Heart left ventricle (tissue), 16 donors: Measurements from ENCODE around the gene RBMS1. TPM values are rescaled to one million over a fixed set of nuclear protein-coding genes. Genes with fewer than 3 reads are reported as not detected.
A peak's percentile ranks its signal among the peaks of the same experiment; 100 is the strongest.
"Not testable (repeated sequence)": the region's sequence is repeated elsewhere in the genome, so short reads cannot be mapped to it uniquely, and the experiment has no call there.

Source experiments
- ATAC-seq, 4 donors: fragments of 200-7000 bp; cut with Tn5 transposase; one replicate each; pipeline ENCODE4 v1.9.1; 2020 to 2022; ENCODE audit warnings: moderate library complexity in 4 of 4, mild to moderate bottlenecking in 3 of 4, moderate number of reproducible peaks in 1 of 4
- DNase-seq, 5 donors: peaks; one replicate each; pipeline ENCODE4 v3.0.0-alpha.2; 2020
- H3K27ac ChIP-seq, 12 donors: fragments of 200-600 bp; sonication (generic) in 4 of 12; one replicate each; pipeline versions ENCODE4 v1.5.0 to v1.8.0; 2016 to 2022; ENCODE audit warnings: mild to moderate bottlenecking in 2 of 12
- H3K27me3 ChIP-seq, 9 donors: fragments of 200-600 bp; sonication (generic) in 2 of 9; one replicate each; pipeline versions ENCODE4 v1.5.1 to v1.8.0; 2016 to 2022; ENCODE audit warnings: mild to moderate bottlenecking in 3 of 9
- H3K36me3 ChIP-seq, 9 donors: fragments of 200-600 bp; sonication (generic) in 2 of 9; one replicate each; pipeline versions ENCODE4 v1.5.0 to v1.8.0; 2018 to 2022; ENCODE audit warnings: mild to moderate bottlenecking in 2 of 9
- H3K4me1 ChIP-seq, 12 donors: fragments of 200-600 bp; sonication (generic) in 4 of 12; one replicate each; pipeline versions ENCODE4 v1.5.0 to v1.8.0; 2016 to 2022; ENCODE audit warnings: mild to moderate bottlenecking in 3 of 12
- H3K4me3 ChIP-seq, 12 donors: fragments of 200-600 bp; sonication (generic) in 4 of 12; one replicate each; pipeline versions ENCODE4 v1.5.0 to v1.8.0; 2017 to 2022; ENCODE audit warnings: mild to moderate bottlenecking in 9 of 12, moderate library complexity in 4 of 12
- H3K9me3 ChIP-seq, 12 donors: fragments of 200-600 bp; sonication (generic) in 4 of 12; one replicate each; pipeline versions ENCODE4 v1.5.0 to v1.8.0; 2016 to 2022; ENCODE audit warnings: mild to moderate bottlenecking in 1 of 12
- POLR2A ChIP-seq, 2 donors: fragments of 450-650 bp; IDR thresholded peaks; one replicate each; pipeline ENCODE4 v1.6.1; 2017; ENCODE audit warnings: antibody characterized with exemption in 2 of 2, mild to moderate bottlenecking in 2 of 2, moderate library complexity in 2 of 2
- WGBS, 4 donors: extraction: QIAGEN DNeasy Blood & Tissue Kit in 2 of 4; methylation state at CpG; one replicate each; pipeline versions ENCODE4 v1.1.5 to v1.1.7; 2013 to 2018; 5-methylcytosine and 5-hydroxymethylcytosine counted together
- intact Hi-C, 10 donors: fragments of 100-400 bp; cut with DNase I; formaldehyde crosslinking; loops; one replicate each; pipeline versions ENCODE4 v1.11.1 to v1.14.2; 2022
- polyA plus RNA-seq, 2 donors: library from polyadenylated mRNA; stranded (reverse); fragments of 200-250 nt; gene quantifications; one replicate each; pipeline ENCODE4 v1.2.3, GENCODE V29; 2013
- total RNA-seq, 9 donors: library from RNA; depleted of rRNA in 2 of 9; stranded (reverse); fragments of >200 nt in 2 of 9; fragmentation: NEBNext Ultra II Directional in 3 of 9; extraction: Animal tissue kit (Norgen Biotek cat#: 25700) in 3 of 9; gene quantifications; one replicate each; pipeline versions ENCODE4 v1.1.0 to v1.2.4, GENCODE V29; 2016 to 2023
- TF ChIP-seq, protein P1 (sequence below), 12 donors: fragments of 200-600 bp; sonication (generic) in 4 of 12; IDR thresholded peaks; one replicate each; pipeline versions ENCODE4 v1.5.0 to v1.8.0; 2018 to 2022; ENCODE audit warnings: antibody characterized with exemption in 12 of 12, mild to moderate bottlenecking in 5 of 12
- donor health status: ischemic (EF 13 %, LVEDD 7.1; RV severe dilation, severe dysfunction).
- donor health status: healthy with polysubstance abuse.
- donor health status: DM: no; HTN: yes; CAD: no.
- donor health status: DM: no; HTN: no; CAD: no.
- donor health status: ischemic (EF 25% LVEDD 6.9; RV normal size, moderate dysfunction).
- donor health status: ischemic (EF 25% LVEDD 5.7; RV mildly dilated, moderate dysfunction).
- donor health status: healthy.
- donor health status: DM: yes; HTN: yes; CAD: no.
- donor health status: ischemic (EF 35%, LVEDD 5.7; RV mildly dilated, moderate dysfunction).
- donor health status: nonischemic (EF 11% LVEDD 7.7; RV severe dilation, severe dysfunction).
- donor health status: DM: yes; HTN: yes; CAD: no.
- donor health status: PGD.
- donor health status: ischemic (EF 29% LVEDD 5.4; RV normal size, mild dysfunction).
- donor health status: nonischemic (EF 23%, LVEDD 6.1; RV moderate dilation, normal function).

RBMS1 gene
- total and polyA plus RNA-seq, 11 donors, result 32.4 to 102 (median 52.6) TPM

DNA sequence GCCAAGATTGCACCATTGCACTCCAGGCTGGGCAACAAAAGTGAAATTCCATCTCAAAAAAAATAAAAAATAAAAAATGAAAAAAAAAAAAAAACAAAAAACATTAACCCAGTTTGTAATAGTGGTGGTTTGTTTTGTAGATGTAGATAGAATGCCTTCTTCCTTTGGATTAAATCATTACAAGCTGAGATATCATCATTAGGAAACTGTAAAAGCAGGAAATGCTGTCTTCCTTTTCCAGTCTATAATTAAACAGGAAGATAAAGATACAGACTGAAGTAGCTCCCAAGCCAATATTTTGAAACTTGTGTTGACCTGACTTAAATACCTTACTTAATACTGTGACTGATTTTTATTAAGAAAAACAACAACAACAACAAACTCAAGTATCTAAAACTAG is 43.1 kb downstream of the RBMS1 start:
- Histone ChIP-seq H3K27ac (peak overlapping the region in 1 of 12 donors; percentile 55), H3K36me3 (peaks cover 0 to 12% (median 0%) of the 10 kb centered on the region in 9 donors), H3K4me1 (peaks cover 0 to 58% (median 38%) of the 10 kb centered on the region in 12 donors), H3K4me3 (no peak overlapping the region), H3K9me3 (no peaks in the 10 kb centered on the region), H3K27me3 (no peaks in the 10 kb centered on the region)
- intact Hi-C loops, result no loop called here
- no peak for TF ChIP-seq POLR2A (IDR thresholded peaks at IDR 0.05)
- TF ChIP-seq, protein P1, sequence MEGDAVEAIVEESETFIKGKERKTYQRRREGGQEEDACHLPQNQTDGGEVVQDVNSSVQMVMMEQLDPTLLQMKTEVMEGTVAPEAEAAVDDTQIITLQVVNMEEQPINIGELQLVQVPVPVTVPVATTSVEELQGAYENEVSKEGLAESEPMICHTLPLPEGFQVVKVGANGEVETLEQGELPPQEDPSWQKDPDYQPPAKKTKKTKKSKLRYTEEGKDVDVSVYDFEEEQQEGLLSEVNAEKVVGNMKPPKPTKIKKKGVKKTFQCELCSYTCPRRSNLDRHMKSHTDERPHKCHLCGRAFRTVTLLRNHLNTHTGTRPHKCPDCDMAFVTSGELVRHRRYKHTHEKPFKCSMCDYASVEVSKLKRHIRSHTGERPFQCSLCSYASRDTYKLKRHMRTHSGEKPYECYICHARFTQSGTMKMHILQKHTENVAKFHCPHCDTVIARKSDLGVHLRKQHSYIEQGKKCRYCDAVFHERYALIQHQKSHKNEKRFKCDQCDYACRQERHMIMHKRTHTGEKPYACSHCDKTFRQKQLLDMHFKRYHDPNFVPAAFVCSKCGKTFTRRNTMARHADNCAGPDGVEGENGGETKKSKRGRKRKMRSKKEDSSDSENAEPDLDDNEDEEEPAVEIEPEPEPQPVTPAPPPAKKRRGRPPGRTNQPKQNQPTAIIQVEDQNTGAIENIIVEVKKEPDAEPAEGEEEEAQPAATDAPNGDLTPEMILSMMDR (IDR thresholded peaks at IDR 0.05), result no peak
- ATAC-seq (peak in 1 of 4 donors; percentile 47), DNase-seq (no peak)

GRCh38 chr2:160448821-160449220 is 44.8 kb downstream of the RBMS1 start:
- H3K4me1 ChIP-seq, result peaks cover 0 to 54% (median 23%) of the 10 kb centered on the region in 12 donors
- H3K4me3 ChIP-seq, H3K27ac ChIP-seq, intact Hi-C loops, H3K9me3 ChIP-seq, H3K27me3 ChIP-seq, DNase-seq, ATAC-seq: not testable (repeated sequence)
- H3K36me3 ChIP-seq, result peaks cover 0 to 12% (median 0%) of the 10 kb centered on the region in 9 donors
- WGBS, 4 donors, result 88 to 98% (median 94%) methylated on average over 11 to 29 of the region's 29 CpGs

GRCh38 chr2:160445673-160446072 is 47.9 kb downstream of the RBMS1 start:
- peaks cover 0 to 44% (median 16%) of the 10 kb centered on the region in 12 donors for H3K4me1 ChIP-seq
- TF ChIP-seq, protein P1 (IDR thresholded peaks at IDR 0.05), result no peak
- no peak for TF ChIP-seq POLR2A (IDR thresholded peaks at IDR 0.05)
- no peaks in the 10 kb centered on the region for H3K27me3 ChIP-seq
- no peak overlapping the region for H3K4me3 ChIP-seq
- peaks cover 0 to 4% (median 0%) of the 10 kb centered on the region in 12 donors for H3K9me3 ChIP-seq
- intact Hi-C loops, result no loop called here
- no peak overlapping the region for H3K27ac ChIP-seq
- WGBS, 4 donors, result 94 to 97% (median 96%) methylated on average over 1 of the region's 1 CpG
- ATAC-seq (no peak), DNase-seq (no peak)
- H3K36me3 ChIP-seq, result peaks cover 0 to 12% (median 0%) of the 10 kb centered on the region in 9 donors

GRCh38 chr2:160442603-160443002 is 51.0 kb downstream of the RBMS1 start:
- peaks cover 0 to 12% (median 0%) of the 10 kb centered on the region in 9 donors for H3K36me3 ChIP-seq

More at GRCh38 chr2:160442603-160443002, 51.0 kb downstream of the RBMS1 start:
- no peak overlapping the region for H3K4me3 ChIP-seq
- peaks cover 0 to 4% (median 0%) of the 10 kb centered on the region in 12 donors for H3K9me3 ChIP-seq
- intact Hi-C loops, result no loop called here
- DNase-seq (no peak), ATAC-seq (no peak)
- H3K4me1 ChIP-seq, result peaks cover 0 to 32% (median 8%) of the 10 kb centered on the region in 12 donors
- TF ChIP-seq POLR2A (IDR thresholded peaks at IDR 0.05), result no peak
- TF ChIP-seq, protein P1 (IDR thresholded peaks at IDR 0.05), result no peak
- no peak overlapping the region for H3K27ac ChIP-seq
- H3K27me3 ChIP-seq, result no peaks in the 10 kb centered on the region
- 83 to 90% (median 86%) methylated on average over 7 of the region's 7 CpGs for WGBS, 4 donors
